SW480 (cell line): ENCODE data around the gene ZFPM1.
"Not testable (repeated sequence)": the region's sequence is repeated elsewhere in the genome, so short reads cannot be mapped to it uniquely, and the experiment has no call there.

ENCODE experiments used
- DNase-seq: peaks from one replicate; pipeline ENCODE4 v3.0.0-alpha.2; 2016; ENCODE audit warnings: low spot score

ZFPM1 gene

DNA sequence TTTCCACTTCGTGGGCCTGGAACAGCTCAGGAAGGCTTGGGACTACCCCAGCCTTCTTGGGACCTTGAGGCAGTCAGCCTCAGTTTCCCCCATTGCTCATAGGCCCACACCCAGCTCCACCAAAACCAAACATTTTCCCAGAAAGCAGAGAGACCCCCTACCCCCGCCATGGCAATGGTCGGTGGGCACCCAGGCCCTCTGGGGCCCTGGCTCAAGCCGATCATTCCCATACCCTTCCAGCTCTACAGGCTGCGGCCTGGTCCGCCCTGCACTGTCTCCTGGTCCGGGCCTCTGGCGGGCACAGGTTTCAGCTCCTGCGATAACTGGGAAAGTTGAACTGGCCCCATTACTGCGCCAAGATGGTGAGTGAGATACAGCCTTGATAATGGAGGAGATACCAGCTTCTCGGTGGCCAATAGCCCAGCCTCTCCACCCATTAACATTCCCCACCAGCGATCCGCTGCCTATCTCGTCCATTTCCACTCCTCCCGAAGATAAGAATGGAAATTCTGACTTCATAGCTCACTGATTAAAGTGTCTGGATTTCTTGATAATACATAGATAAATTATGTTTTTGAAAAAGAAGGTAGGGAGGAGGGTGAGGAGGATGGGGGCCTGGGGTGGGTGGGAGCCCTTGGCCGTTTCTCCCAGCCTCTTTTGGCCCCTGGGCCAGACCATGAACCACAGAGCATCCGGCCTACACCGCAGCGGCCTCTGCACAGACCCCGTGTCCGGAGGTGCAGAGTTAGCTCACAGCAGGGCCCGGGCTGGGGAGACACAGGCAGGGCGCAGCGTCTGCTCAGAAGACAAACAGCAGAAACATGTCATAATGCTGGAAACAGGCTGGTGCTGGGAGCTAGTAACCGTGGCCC lies 11.6 kb downstream of the ZFPM1 start:
- DNase-seq = no peak

- no peak for DNase-seq
Measured at GRCh38 chr16:88465387-88465983, 12.4 kb downstream of the ZFPM1 start.

DNA sequence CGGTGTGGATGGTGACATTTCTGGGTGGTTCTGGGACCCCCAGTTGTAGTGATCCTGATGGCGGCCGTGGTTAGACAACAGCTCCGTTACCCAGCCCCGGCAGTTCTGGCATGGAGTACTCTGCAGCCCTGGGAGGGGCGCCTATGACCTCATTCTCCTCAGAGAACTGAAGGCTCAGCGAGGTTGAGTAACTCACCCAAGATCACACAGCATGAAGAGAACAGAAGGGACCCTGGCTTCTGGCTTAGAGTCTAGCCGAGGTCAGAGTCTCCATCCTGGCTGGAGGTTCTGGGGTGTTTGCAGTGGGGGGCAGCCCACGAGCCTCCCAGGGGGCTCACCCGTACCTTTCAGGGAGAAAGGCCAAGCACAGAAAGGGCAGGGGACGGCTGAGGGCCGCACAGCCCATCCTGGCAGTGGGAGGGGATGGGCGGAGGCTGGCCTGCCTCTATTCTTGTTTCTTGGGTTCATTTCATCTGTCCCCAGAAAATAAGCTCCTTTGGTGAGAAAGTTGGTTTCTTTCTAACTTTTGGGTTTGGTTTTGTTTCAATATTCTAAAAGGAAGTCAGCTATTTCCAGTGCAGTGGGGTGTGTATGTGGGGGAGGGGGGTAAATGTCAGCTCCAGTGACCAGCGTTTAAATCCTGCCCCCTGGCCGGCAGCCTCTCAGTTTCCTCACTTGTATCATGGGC lies 13.2 kb downstream of the ZFPM1 start:
- no peak for DNase-seq

GRCh38 chr16:88466949-88467348 lies 13.9 kb downstream of the ZFPM1 start:
- no peak for DNase-seq

DNA sequence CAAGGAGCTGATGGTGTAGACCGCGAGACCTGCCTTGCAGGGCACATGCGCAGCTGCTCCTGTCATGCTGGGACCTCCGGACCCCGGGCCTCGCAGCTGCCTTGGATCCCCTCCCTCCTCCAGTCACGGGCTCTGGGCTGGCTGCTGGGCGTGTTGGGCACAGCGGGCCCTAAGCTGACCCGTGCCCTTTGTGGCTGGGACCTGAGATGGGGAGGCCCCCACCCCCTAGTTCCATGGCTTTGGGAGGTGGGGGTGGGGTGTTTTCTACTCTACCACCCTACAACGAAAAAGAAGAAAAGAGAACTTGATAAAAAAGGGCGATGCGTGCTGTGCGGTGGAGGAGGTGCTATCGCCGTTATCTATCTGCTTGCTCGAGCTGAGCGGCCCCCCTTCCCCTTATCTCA lies 14.5 kb downstream of the ZFPM1 start:
- DNase-seq = no peak

GRCh38 chr16:88468275-88469129 lies 15.4 kb downstream of the ZFPM1 start:
- DNase-seq = no peak

- no peak for DNase-seq
Measured at GRCh38 chr16:88469615-88470395, 16.7 kb downstream of the ZFPM1 start.

DNA sequence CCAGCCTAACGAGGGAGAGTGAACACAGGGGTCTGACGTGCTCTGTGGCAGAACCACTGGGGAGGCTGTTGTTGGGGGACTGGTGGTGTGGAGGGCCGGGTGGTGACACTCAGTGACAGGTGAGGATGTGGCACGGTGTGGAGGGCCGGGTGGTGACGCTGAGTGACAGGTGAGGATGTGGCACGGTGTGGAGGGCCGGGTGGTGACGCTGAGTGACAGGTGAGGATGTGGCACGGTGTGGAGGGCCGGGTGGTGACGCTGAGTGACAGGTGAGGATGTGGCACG lies 17.3 kb downstream of the ZFPM1 start:
- not testable (repeated sequence) for DNase-seq

GRCh38 chr16:88470696-88471095 lies 17.6 kb downstream of the ZFPM1 start:
- DNase-seq = not testable (repeated sequence)

GRCh38 chr16:88471115-88471514 lies 18.0 kb downstream of the ZFPM1 start:
- no peak for DNase-seq

GRCh38 chr16:88471575-88471974 lies 18.5 kb downstream of the ZFPM1 start:
- no peak for DNase-seq

- no peak for DNase-seq
Measured at GRCh38 chr16:88472069-88472468, 19.0 kb downstream of the ZFPM1 start.

GRCh38 chr16:88472637-88473205 lies 19.6 kb downstream of the ZFPM1 start:
- no peak for DNase-seq

- no peak for DNase-seq
Measured at GRCh38 chr16:88473666-88474534, 20.8 kb downstream of the ZFPM1 start.

DNA sequence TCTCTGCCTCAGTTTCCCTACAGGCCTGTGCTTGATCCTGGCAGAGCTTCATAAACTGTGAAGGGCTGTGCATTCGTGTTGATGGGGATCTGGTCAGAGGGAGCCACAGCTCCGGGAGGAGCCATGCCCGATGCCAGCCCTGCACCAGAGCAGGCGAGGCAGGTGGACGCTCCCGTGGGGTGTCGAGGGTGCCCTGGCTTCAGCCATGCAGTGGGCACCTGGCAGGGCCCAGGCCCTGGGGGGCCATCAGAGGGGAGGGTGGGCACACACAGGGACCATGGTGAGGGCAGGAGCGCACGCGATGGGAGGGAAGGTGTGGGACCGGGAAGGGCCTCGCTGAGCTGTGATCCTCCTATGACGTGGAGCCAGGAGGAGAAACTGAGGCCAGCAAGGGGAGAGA lies 22.0 kb downstream of the ZFPM1 start:
- DNase-seq = no peak

DNA sequence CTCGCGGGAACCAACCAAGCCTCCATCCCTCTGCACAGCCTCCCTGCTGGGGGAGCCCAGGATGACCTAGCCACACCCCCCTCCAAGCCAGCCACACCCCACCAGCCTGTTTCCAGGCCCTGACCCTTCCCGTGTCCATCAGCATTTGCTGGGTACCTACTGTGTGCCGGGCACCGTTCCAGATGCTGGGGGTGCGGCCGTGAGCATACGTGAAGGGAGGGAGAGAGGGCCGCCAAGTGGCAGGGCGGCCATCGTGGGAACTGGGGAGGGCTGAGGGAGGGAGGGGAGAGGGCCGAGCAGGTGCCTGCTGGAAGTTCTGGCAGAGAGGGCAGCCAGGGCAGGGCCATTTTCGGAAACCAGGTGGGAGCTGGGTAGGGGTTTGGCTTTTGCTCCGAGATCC lies 23.1 kb downstream of the ZFPM1 start:
- DNase-seq = no peak

DNA sequence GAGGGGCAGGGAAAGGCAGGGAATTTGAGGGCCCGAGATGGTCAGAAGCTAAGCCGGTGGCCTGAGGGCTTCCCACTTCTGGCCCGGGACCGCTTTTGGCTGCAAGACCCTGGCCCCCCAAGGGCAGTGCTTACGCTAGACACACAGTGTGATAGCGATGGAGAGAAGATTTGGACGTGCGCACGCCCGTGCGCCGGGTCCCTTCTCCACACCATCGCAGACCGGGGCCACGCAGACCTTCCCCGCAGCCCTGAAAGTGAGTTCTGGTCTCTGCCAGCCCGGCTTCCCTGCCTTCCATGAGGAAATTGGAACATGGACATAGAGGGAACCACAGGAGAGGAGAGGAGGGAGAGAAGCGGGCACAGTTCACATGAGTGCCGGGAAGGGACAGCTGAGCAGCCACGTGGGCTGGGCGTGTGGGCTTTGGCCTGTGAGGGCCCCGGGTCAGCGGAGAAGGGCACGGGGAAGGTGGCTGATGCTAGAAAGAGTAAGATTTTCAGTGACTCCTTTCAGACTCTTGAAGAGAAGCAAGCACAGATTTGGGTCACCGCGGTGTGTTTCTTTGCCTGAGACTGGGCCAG lies 23.8 kb downstream of the ZFPM1 start:
- no peak for DNase-seq

- DNase-seq = peak; percentile 52
Measured at GRCh38 chr16:88477631-88478519, 24.8 kb downstream of the ZFPM1 start.
